ENCODE results near the gene KDM2B.
"Not testable (repeated sequence)": the region's sequence is repeated elsewhere in the genome, so short reads cannot be mapped to it uniquely, and the experiment has no call there.

The KDM2B gene

GRCh38 chr12:121580959-121581685, at the start of gene KDM2B:
Gene KDM2B (minus strand): TSS chr12:121581023. CDS start chr12:121580911, 112 bp downstream.
- DNase-seq = peak; percentile 14

GRCh38 chr12:121628536-121628935, 47.7 kb upstream of the KDM2B start:
- DNase-seq = peak; percentile 51

- DNase-seq = peak; percentile 30
Measured at GRCh38 chr12:121628037-121628436, 47.2 kb upstream of the KDM2B start.

- DNase-seq = peak; percentile 86
Measured at GRCh38 chr12:121626853-121627640, 46.2 kb upstream of the KDM2B start.

- peak; percentile 97 for DNase-seq
Measured at GRCh38 chr12:121626087-121626852, 45.4 kb upstream of the KDM2B start, which contains the start of gene ORAI1. Gene ORAI1 (plus strand): TSS chr12:121626530.

- DNase-seq = no peak
Measured at GRCh38 chr12:121620333-121620891, 39.6 kb upstream of the KDM2B start.

GRCh38 chr12:121618659-121619233, 37.9 kb upstream of the KDM2B start:
- DNase-seq = no peak

- no peak for DNase-seq
Measured at GRCh38 chr12:121614872-121615467, 34.1 kb upstream of the KDM2B start.

- DNase-seq = no peak
Measured at GRCh38 chr12:121613462-121613861, 32.6 kb upstream of the KDM2B start.

GRCh38 chr12:121611306-121611705, 30.5 kb upstream of the KDM2B start:
- DNase-seq = peak; percentile 12

GRCh38 chr12:121610239-121611149, 29.7 kb upstream of the KDM2B start:
- no peak for DNase-seq

- DNase-seq = no peak
Measured at GRCh38 chr12:121608301-121608700, 27.5 kb upstream of the KDM2B start.

- DNase-seq = no peak
Measured at GRCh38 chr12:121603581-121603980, 22.8 kb upstream of the KDM2B start.

GRCh38 chr12:121602766-121603165, 21.9 kb upstream of the KDM2B start:
- DNase-seq = no peak

- no peak for DNase-seq
Measured at GRCh38 chr12:121600702-121601336, 20.0 kb upstream of the KDM2B start.

GRCh38 chr12:121596526-121596925, 15.7 kb upstream of the KDM2B start:
- DNase-seq = no peak

- no peak for DNase-seq
Measured at GRCh38 chr12:121595520-121595919, 14.7 kb upstream of the KDM2B start.

GRCh38 chr12:121592320-121592719, 11.5 kb upstream of the KDM2B start:
- DNase-seq = no peak

GRCh38 chr12:121590476-121591143, 9.8 kb upstream of the KDM2B start:
- peak; percentile 74 for DNase-seq

GRCh38 chr12:121584885-121585284, 4.1 kb upstream of the KDM2B start:
- not testable (repeated sequence) for DNase-seq
